SK-N-DZ (cell line): ENCODE measurements around the gene RPL41.
"Not testable (repeated sequence)": the region's sequence is repeated elsewhere in the genome, so short reads cannot be mapped to it uniquely, and the experiment has no call there.

Source experiments
- DNase-seq: peaks from one replicate; pipeline ENCODE4 v3.0.0-alpha.2; 2015; ENCODE audit warnings: low spot score

Gene RPL41

DNA sequence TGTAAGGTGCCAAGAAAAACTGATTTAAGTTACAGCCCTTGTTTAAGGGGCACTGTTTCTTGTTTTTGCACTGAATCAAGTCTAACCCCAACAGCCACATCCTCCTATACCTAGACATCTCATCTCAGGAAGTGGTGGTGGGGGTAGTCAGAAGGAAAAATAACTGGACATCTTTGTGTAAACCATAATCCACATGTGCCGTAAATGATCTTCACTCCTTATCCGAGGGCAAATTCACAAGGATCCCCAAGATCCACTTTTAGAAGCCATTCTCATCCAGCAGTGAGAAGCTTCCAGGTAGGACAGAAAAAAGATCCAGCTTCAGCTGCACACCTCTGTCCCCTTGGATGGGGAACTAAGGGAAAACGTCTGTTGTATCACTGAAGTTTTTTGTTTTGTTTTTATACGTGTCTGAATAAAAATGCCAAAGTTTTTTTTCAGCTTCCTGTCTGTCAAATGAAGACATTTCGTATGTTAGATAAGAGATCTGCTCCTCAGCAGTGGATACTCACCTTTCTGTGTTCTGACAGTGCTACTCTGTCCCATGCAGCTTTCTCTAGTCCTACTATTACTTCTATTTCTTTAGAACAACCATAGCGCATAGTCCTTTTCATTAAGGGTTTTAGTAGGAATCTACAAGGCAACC is 13.2 kb upstream of the RPL41 start:
- no peak for DNase-seq

DNA sequence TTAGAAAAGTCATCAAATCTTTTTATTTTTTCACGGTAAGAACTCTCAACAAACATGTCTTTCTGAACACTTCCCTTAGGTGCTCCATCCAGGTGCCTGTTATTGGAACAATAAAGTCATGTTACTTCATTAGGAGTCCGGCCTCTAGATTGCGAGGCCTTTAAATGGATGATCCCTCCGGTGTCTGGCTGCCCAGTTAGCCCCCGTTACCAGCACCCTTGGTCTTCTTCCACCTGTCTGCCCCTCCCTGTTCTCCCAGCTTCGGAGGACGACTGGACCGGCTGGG is 12.7 kb upstream of the RPL41 start:
- DNase-seq, result no peak

GRCh38 chr12:56104109-56104814 is 12.2 kb upstream of the RPL41 start, which contains the start of gene PA2G4:
Gene PA2G4, plus strand, starts transcription at chr12:56104559. Its CDS starts 179 bp downstream, at chr12:56104738.
- DNase-seq, result peak; percentile 99

DNA sequence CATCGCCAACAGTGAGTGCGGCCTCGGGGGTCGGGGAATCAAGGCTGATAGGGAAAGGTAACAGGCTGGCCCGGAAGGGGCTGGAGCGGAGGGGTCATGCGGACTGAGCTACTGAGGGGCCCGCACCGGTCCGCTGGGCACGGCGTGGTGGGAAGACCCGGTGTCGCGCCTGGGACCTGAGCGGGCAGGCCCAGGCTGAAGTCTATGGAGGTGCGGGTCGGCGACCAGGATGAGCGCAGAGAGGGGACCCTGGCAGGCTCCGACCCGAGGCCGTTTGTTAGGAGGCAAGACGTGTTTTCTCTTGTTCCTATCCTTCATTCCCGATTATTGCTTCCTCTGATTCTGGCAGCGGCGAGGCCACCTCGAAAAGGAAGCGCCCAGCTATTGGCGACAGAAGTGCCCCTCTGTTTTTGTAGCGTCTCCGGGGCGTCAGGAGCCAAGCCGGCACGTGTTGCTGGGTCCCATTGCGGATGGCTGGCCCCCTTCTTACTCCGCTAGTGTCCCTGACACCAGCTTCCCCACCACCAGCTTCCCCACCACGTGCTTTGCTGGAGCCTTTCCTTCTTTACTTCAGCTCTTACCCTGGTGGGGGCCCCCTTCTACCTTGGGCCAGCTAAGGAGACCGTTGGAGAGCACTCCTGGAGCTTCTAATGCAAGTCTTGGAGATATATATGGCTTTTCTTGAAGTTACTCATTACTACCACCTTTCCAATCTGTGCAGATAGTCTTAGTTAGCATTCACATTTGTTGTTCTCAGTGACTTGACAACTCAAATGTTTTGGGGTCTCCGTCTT is 11.4 kb upstream of the RPL41 start:
- DNase-seq, result no peak

DNA sequence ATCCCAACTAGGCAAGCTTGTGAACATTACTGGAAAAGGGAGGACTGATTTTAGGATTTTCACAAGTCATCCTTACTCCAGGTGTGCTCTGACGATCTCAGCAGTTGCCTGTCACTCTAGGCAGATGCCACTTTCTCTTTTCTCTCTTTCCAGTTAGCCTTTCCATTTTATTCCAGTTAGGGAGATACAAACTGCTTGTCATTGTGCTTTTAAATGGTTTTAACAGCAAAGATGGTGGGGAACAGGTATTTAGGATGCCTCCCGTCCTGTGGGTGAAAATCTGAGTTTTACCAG is 10.9 kb upstream of the RPL41 start:
- DNase-seq, result no peak

- no peak for DNase-seq
These were observed 9.2 kb upstream of the RPL41 start for GRCh38 chr12:56107242-56107641.

DNA sequence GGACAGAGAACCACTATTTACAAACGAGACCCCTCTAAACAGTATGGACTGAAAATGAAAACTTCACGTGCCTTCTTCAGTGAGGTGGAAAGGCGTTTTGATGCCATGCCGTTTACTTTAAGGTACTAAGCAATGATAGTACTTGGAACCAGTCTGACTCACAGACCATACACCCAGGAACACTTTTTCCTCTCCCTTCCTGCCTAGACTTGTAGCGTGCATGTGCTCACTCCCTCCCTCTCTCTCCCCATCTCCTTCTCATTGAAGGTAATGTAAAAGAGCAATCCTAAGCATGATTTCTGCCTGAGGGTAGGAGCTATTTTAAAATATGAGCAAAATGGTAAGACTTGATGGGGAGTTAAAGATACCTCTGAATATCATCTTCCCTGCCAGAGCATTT is 5.9 kb upstream of the RPL41 start:
- no peak for DNase-seq

GRCh38 chr12:56114084-56114483 is 2.3 kb upstream of the RPL41 start:
- no peak for DNase-seq

DNA sequence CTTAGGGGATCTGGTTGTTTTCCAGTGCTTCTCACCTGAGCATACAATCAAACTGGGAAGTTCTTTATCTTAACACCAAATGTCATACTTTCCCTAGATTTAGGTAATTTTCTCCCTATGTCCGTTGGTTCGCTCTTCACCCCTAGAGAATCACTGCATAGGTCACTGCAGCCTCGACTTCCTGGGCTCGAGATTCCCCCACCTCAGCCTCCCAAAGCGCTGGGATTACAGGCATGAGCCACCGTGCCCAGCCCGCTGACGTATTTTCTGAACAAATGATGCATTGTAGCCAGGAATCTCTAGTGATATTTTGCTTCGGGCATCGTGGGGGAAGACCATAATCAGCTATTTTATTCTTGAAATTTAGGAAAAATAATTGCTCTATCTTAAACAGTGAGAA is 1.1 kb upstream of the RPL41 start:
- no peak for DNase-seq

DNA sequence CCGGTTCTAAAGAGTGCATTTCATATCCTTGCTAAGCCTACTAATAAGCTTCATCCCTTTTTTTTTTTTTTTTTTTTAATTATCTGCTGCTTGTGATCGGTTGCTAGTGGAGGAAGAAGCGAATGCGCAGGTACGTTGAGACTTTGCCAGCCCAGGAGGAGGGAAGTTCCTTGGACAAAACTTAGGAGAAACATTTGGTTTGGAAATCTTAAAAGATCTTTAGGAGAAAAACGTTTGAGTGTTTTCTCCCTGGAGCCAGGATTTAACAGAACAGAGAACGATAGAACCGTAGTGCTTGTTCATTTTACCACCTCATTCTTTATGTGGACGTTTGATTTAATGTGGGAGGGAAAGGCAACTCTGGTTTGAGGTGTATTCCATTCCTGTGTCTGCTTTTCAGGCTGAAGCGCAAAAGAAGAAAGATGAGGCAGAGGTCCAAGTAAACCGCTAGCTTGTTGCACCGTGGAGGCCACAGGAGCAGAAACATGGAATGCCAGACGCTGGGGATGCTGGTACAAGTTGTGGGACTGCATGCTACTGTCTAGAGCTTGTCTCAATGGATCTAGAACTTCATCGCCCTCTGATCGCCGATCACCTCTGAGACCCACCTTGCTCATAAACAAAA is 761 bp downstream of the RPL41 start:
- DNase-seq, result not testable (repeated sequence)

- peak; percentile 99 for DNase-seq
These were observed 1.6 kb downstream of the RPL41 start, which contains the start of gene ZC3H10 for GRCh38 chr12:56117778-56118687. Gene ZC3H10, plus strand, starts transcription at chr12:56118266. Its CDS starts 2,297 bp downstream, at chr12:56120563.

GRCh38 chr12:56118688-56119357 is 2.4 kb downstream of the RPL41 start:
- DNase-seq, result no peak

- peak; percentile 86 for DNase-seq
These were observed 2.9 kb downstream of the RPL41 start for GRCh38 chr12:56119361-56119796.

- no peak for DNase-seq
These were observed 3.9 kb downstream of the RPL41 start for GRCh38 chr12:56120158-56120846.

DNA sequence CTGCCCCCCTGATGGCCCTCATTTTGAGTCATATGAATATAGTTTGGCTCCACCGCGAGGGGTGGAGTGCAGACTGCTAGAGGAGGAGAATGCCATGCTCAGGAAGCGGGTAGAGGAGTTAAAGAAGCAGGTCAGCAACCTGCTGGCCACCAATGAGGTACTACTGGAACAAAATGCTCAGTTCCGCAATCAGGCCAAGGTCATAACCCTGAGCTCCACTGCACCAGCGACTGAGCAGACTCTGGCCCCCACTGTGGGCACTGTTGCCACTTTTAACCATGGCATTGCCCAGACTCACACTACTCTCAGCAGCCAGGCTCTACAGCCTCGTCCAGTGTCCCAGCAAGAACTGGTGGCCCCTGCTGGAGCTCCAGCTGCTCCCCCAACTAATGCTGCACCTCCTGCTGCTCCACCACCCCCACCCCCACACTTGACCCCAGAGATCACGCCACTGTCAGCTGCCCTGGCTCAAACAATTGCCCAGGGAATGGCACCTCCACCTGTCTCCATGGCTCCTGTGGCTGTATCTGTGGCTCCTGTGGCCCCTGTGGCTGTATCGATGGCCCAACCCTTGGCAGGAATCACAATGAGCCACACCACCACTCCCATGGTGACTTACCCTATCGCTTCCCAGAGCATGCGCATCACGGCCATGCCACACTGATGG is 4.9 kb downstream of the RPL41 start:
- no peak for DNase-seq

DNA sequence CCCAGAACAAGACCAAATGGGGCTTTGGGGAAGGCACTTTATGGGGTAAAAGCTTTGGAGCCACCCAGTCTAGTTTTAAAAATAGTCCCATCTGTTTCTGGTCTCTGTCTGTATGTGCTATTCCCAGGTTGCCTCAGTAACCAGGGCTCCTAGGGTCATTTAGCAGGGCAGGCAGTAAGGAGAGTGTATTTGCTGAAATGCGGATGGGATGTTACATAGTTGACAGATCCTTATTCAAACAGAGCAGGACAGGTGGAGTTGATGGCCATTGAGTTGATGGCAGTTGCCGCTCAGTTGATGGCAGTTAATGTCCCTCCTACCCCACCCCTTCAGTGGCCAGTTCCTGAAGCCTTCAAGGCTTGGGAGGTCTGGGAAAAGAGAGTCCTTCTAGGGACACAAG is 6.2 kb downstream of the RPL41 start:
- DNase-seq, result no peak

- no peak for DNase-seq
These were observed 7.7 kb downstream of the RPL41 start for GRCh38 chr12:56124133-56124532.

DNA sequence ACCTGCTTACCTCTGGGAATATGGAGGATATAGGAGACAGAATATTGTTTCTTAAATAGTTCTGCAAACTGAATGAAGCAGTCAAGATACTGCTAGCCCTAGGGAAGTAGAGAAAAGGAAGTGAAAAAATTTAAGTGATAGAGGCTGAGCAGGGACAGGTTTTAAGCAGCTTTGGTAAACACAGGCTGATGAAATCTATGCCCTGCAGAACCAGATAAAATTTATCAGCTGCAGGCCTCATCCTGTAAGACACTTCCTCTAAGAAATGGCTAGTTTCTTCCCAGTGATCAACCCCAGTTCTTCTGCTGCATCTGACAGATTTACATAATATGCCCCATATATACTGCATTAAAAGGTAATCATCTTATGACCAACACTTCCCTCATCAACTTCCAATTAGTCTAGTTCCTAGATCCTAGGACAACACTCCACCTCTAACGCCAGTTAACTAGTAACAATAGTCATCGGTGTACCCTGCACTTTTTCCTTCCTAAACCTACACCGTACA is 10.4 kb downstream of the RPL41 start:
- no peak for DNase-seq

DNA sequence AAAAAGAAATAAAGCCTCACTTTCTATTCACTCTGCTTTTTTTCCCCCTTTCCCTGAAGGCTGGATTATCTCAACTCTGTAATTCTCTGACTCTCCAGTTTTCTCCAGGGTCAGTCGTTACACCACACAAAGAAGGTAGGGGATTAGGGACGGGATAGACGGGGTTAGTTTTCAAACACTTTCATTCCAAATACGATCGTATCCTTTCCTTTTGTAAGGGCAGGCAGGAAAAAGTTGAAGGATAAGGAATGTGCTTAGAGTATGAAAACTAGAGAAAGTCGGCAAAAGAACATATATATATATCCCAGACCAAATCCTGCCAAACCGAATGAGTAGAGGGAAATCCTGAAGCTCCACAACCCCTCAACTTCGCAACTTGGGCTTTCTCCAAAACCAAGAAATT is 11.1 kb downstream of the RPL41 start:
- DNase-seq, result no peak
